T1000 (cell line): ENCODE data around the gene MEF2A.

Source experiments
- DNase-seq: peaks from one replicate; lab custom pipeline; 2025; ENCODE audit warnings: mixed read lengths; lab: John Stamatoyannopoulos, UW

The MEF2A gene

GRCh38 chr15:99564221-99565048 is 1.3 kb upstream of the MEF2A start:
- DNase-seq: no peak

GRCh38 chr15:99565049-99565298 is 810 bp upstream of the MEF2A start:
- DNase-seq: no peak

- DNase-seq: no peak
Observed at GRCh38 chr15:99566157-99566897, 543 bp downstream of the MEF2A start.

GRCh38 chr15:99568625-99569352 is 3.0 kb downstream of the MEF2A start:
- no peak for DNase-seq

GRCh38 chr15:99571299-99571698 is 5.5 kb downstream of the MEF2A start:
- DNase-seq: no peak

GRCh38 chr15:99574048-99574447 is 8.3 kb downstream of the MEF2A start:
- DNase-seq: no peak

GRCh38 chr15:99574502-99574901 is 8.7 kb downstream of the MEF2A start:
- no peak for DNase-seq

- no peak for DNase-seq
Observed at GRCh38 chr15:99578809-99579208, 13.0 kb downstream of the MEF2A start.

- DNase-seq: no peak
Observed at GRCh38 chr15:99580076-99580475, 14.3 kb downstream of the MEF2A start.

- DNase-seq: no peak
Observed at GRCh38 chr15:99582508-99582960, 16.8 kb downstream of the MEF2A start.

- no peak for DNase-seq
Observed at GRCh38 chr15:99584081-99584600, 18.4 kb downstream of the MEF2A start.

- no peak for DNase-seq
Observed at GRCh38 chr15:99586121-99586520, 20.3 kb downstream of the MEF2A start.

- DNase-seq: no peak
Observed at GRCh38 chr15:99589801-99590200, 24.0 kb downstream of the MEF2A start.

- no peak for DNase-seq
Observed at GRCh38 chr15:99590913-99591646, 25.3 kb downstream of the MEF2A start.

- DNase-seq: no peak
Observed at GRCh38 chr15:99592145-99592791, 26.5 kb downstream of the MEF2A start.

GRCh38 chr15:99593070-99593469 is 27.3 kb downstream of the MEF2A start:
- DNase-seq: no peak

- DNase-seq: no peak
Observed at GRCh38 chr15:99594916-99595315, 29.1 kb downstream of the MEF2A start.

GRCh38 chr15:99598296-99598695 is 32.5 kb downstream of the MEF2A start:
- DNase-seq: no peak

- DNase-seq: no peak
Observed at GRCh38 chr15:99603828-99604227, 38.0 kb downstream of the MEF2A start.

GRCh38 chr15:99604865-99605264 is 39.1 kb downstream of the MEF2A start:
- no peak for DNase-seq

- DNase-seq: no peak
Observed at GRCh38 chr15:99605490-99605931, 39.7 kb downstream of the MEF2A start.
